K562 (cell line): ENCODE measurements around the gene IGIP. TPM values are rescaled to one million over a fixed set of nuclear protein-coding genes. Genes with fewer than 3 reads are reported as not detected.

Experiments
- ATAC-seq: fragments of 200-7000 bp; cut with Tn5 transposase; 3 replicates; pipeline ENCODE4 v1.9.1; 2020; ENCODE audit warnings: moderate library complexity
- BruUV-seq: library from RNA; stranded (reverse); fragments of 400-500 nt; replicated peaks from 2 replicates; lab custom pipeline; 2021; lab: Mats Ljungman, UMichigan
- CTCF ChIA-PET: fragments of 300-600 bp; formaldehyde crosslinking; extraction: SDS; loops from one replicate; lab custom pipeline; 2021; ENCODE audit warnings: low intra/inter-chr PET ratio; lab: Yijun Ruan, JAX
- POLR2A ChIA-PET: fragments of 300-600, 350-650 bp; sonication (Branson Sonifier 250); formaldehyde crosslinking; extraction: SDS; loops from one replicate; lab custom pipeline; 2021; ENCODE audit warnings: antibody characterized with exemption, inconsistent platforms; lab: Yijun Ruan, JAX
- DNase-seq, 4 experiments: peaks; one replicate each; pipeline versions ENCODE4 v3.0.0 to v3.0.0-alpha.2; 2011 to 2018; ENCODE audit warnings: low spot score in 3 of 4, mixed read lengths in 3 of 4; ENCODE audit errors: extremely low read depth in 1 of 4
- FAIRE-seq: peaks from 2 replicates; lab custom pipeline; 2011; peaks lifted over from hg19 to GRCh38; lab: Jason Lieb, UNC
- H2AFZ ChIP-seq: 2 replicates; pipeline ENCODE4 v1.6.0; 2011; ENCODE audit warnings: low read depth, low read length, control low read depth, inconsistent platforms
- H3K27ac ChIP-seq: fragments of 200-600 bp; 3 replicates; pipeline ENCODE4 v1.8.0; 2011; ENCODE audit warnings: low read depth, mild to moderate bottlenecking, control low read depth, inconsistent platforms, low read length, moderate library complexity, mixed read lengths; ENCODE audit errors: extremely low read depth
- H3K27me3 ChIP-seq, 2 experiments: fragments of 300-600 bp in 1 of 2; 2 replicates in 1 of 2; 3 replicates in 1 of 2; pipeline versions ENCODE4 v1.6.0 to v1.8.0; 2011; ENCODE audit warnings: inconsistent platforms in 2 of 2, low read length in 2 of 2, mild to moderate bottlenecking in 1 of 2, mixed read lengths in 1 of 2, moderate library complexity in 1 of 2; ENCODE audit not compliant: control insufficient read depth in 2 of 2, insufficient read depth in 2 of 2
- H3K36me3 ChIP-seq: fragments of 300-600 bp; 3 replicates; pipeline ENCODE4 v1.8.0; 2011; ENCODE audit warnings: mild to moderate bottlenecking, low read length, inconsistent platforms; ENCODE audit not compliant: control insufficient read depth, insufficient read depth
- H3K4me1 ChIP-seq, 2 experiments: fragments of 200-600 bp in 1 of 2; replicated peaks in 1 of 2; 2 replicates in 1 of 2; 3 replicates in 1 of 2; pipeline versions ENCODE4 v1.5.1 to v1.8.0; 2011; ENCODE audit warnings: inconsistent platforms in 2 of 2, low read length in 2 of 2, mild to moderate bottlenecking in 1 of 2, mixed read lengths in 1 of 2, moderate library complexity in 1 of 2; ENCODE audit not compliant: control insufficient read depth in 2 of 2, insufficient read depth in 2 of 2
- H3K4me2 ChIP-seq: 2 replicates; pipeline ENCODE4 v1.6.1; 2011; ENCODE audit warnings: low read length, control low read depth, inconsistent platforms, mixed read lengths; ENCODE audit not compliant: insufficient read depth
- H3K4me3 ChIP-seq: fragments of 200-600 bp; sonication (generic), shearing (Covaris generic); 2 replicates; pipeline ENCODE4 v1.5.1; 2016; ENCODE audit warnings: control low read depth, inconsistent platforms
- H3K79me2 ChIP-seq: fragments of 200-600 bp; 3 replicates; pipeline ENCODE4 v1.8.0; 2011; ENCODE audit warnings: low read length, inconsistent platforms; ENCODE audit not compliant: control insufficient read depth, insufficient read depth
- H3K9ac ChIP-seq, 2 experiments: 2 replicates each; pipeline versions ENCODE4 v1.6.0 to v1.6.1; 2011; ENCODE audit warnings: low read depth in 2 of 2, low read length in 2 of 2, control low read depth in 1 of 2, inconsistent platforms in 1 of 2, mild to moderate bottlenecking in 1 of 2, mixed read lengths in 1 of 2; ENCODE audit not compliant: insufficient read depth in 1 of 2
- H3K9me1 ChIP-seq: one replicate; pipeline ENCODE4 v1.6.0; 2011; ENCODE audit warnings: inconsistent platforms, mild to moderate bottlenecking, low read length, moderate library complexity; ENCODE audit not compliant: control insufficient read depth, insufficient read depth
- H3K9me3 ChIP-seq: replicated peaks from 2 replicates; pipeline ENCODE4 v1.5.1; 2011; ENCODE audit warnings: low read depth, low read length, inconsistent platforms; ENCODE audit not compliant: control insufficient read depth, insufficient read depth
- H4K20me1 ChIP-seq: replicated peaks from 2 replicates; pipeline ENCODE4 v1.6.1; 2011; ENCODE audit warnings: low read length, inconsistent platforms, mixed read lengths; ENCODE audit not compliant: control insufficient read depth, insufficient read depth
- ILK ChIP-seq: fragments of 450-650 bp; IDR thresholded peaks from 2 replicates; pipeline ENCODE4 v1.6.1; 2016; ENCODE audit warnings: missing genetic modification characterization, low read depth, mild to moderate bottlenecking, missing compliant biosample characterization, moderate library complexity, borderline replicate concordance
- KDM2B ChIP-seq: fragments of 250-450 bp; sonication (Bioruptor Pico); IDR thresholded peaks from 2 replicates; pipeline ENCODE4 v1.8.0; 2021; ENCODE audit warnings: mild to moderate bottlenecking, moderate library complexity
- RAD21 ChIP-seq, 2 experiments: fragments of 250-450 bp in 1 of 2; fragments of 450-650 bp in 1 of 2; sonication (Bioruptor Pico) in 1 of 2; formaldehyde crosslinking in 1 of 2; IDR thresholded peaks in 1 of 2; conservative IDR thresholded peaks in 1 of 2; 2 replicates each; pipeline versions ENCODE4 v1.4.0 to v1.8.0; 2020 to 2022; ENCODE audit warnings: mild to moderate bottlenecking in 2 of 2, moderate library complexity in 1 of 2
- SNIP1 ChIP-seq: fragments of 450-650 bp; IDR thresholded peaks from 2 replicates; pipeline ENCODE4 v1.7.1; 2017; ENCODE audit warnings: low read depth, mild to moderate bottlenecking
- YBX1 ChIP-seq: fragments of 450-650 bp; IDR thresholded peaks from 2 replicates; pipeline ENCODE4 v1.7.1; 2016; ENCODE audit warnings: mild to moderate bottlenecking
- ZNF212 ChIP-seq: fragments of 450-650 bp; formaldehyde crosslinking; IDR thresholded peaks from 2 replicates; pipeline ENCODE4 v1.4.0; 2020; ENCODE audit warnings: mild to moderate bottlenecking
- ZNF76 ChIP-seq: fragments of 250-450 bp; sonication (Bioruptor Pico); IDR thresholded peaks from 2 replicates; pipeline ENCODE4 v1.4.0; 2020; ENCODE audit warnings: mild to moderate bottlenecking, moderate library complexity, borderline replicate concordance
- WGBS: fragments of 100-300 bp; shearing (Covaris generic); methylation state at CpG from one replicate; pipeline ENCODE4 v1.1.6; 2016; ENCODE audit warnings: low coverage, mixed read lengths; ENCODE audit not compliant: insufficient coverage; ENCODE audit errors: missing lambda C conversion rate; 5-methylcytosine and 5-hydroxymethylcytosine counted together
- in situ Hi-C: fragments of 300-500 bp; cut with MboI; formaldehyde crosslinking; loops from 4 replicates; pipeline ENCODE4 v1.15.0; 2018; ENCODE audit warnings: inconsistent platforms, mixed read lengths
- intact Hi-C: fragments of 100-400 bp; cut with micrococcal nuclease; formaldehyde crosslinking; loops from 2 replicates; pipeline ENCODE4 v1.14.2; 2022
- polyA plus RNA-seq, 8 experiments: library from polyadenylated mRNA; depleted of rRNA in 4 of 8; stranded (reverse) in 5 of 8; unstranded in 3 of 8; fragments of >200 nt; fragmentation: Nextera tagmentation in 2 of 8; fragmentation: Illumina TruSeq in 1 of 8; extraction: Ambion mirVana in 2 of 8; extraction: Trizol in 1 of 8; gene quantifications; 2 replicates each; pipeline versions ENCODE4 v1.2.1 to v1.2.3, GENCODE V29; 2011 to 2014; ENCODE audit warnings: inconsistent platforms in 1 of 8, missing spikeins in 1 of 8
- total RNA-seq, 7 experiments: library from RNA; depleted of rRNA in 6 of 7; stranded (reverse); fragments of >200 nt in 6 of 7; fragmentation: Illumina TruSeq in 2 of 7; extraction: Trizol in 2 of 7; gene quantifications; 2 replicates each; pipeline versions ENCODE4 v1.2.1 to v1.2.3, GENCODE V29; 2011 to 2021; ENCODE audit warnings: low replicate concordance in 1 of 7
- TF ChIP-seq, protein P1 (sequence below), 2 experiments: IDR thresholded peaks in 1 of 2; conservative IDR thresholded peaks in 1 of 2; 2 replicates each; pipeline ENCODE4 v1.6.1; 2016; ENCODE audit warnings: low read depth in 2 of 2, mild to moderate bottlenecking in 1 of 2, missing compliant biosample characterization in 1 of 2, missing genetic modification characterization in 1 of 2, moderate library complexity in 1 of 2
- TF ChIP-seq, protein P2 (sequence below): sonication (generic); formaldehyde crosslinking; IDR thresholded peaks from 2 replicates; pipeline ENCODE4 v1.8.0; 2022; ENCODE audit warnings: mild to moderate bottlenecking, missing genetic modification reagents

The IGIP gene
- total and polyA plus RNA-seq, 9 of the 15 experiments (the other 6 are each of a cell fraction or from before 2014, with no cell fraction given) = 0.52 to 1.6 (median 1.2) TPM

DNA sequence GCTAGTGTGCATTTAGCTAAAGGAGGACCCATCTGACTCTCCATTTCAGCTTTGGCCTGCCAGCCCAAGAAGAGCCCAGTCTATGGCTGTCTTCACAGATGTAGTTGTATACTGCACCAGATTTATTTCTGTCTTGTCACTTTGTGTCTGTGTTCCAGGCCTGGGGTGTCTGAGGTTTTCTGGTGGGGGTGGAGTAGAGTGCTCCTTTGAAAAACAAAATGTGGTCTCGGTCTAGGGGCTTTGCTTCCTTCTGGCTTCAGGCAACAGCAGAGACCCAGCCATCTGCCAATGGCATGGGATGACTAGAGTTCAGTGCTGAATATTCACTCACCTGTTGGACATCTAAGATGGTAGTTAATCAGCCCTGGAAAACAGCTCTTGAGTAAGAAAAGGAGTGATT lies 10.9 kb downstream of the IGIP start:
- Histone ChIP-seq H2AFZ (no peak overlapping the region), H3K9ac (no peak overlapping the region), H4K20me1 (no peaks in the 10 kb centered on the region; the same call in 1 of the 2 replicates), H3K27ac (no peak overlapping the region), H3K4me2 (no peak overlapping the region), H3K4me1 (no peaks in the 10 kb centered on the region; a peak in 1 of 5 replicates), H3K27me3 (peaks cover 3 to 10% of the 10 kb centered on the region in 2 experiments; a peak in 3 of 5 replicates), H3K4me3 (no peak overlapping the region), H3K9me3 (no peaks in the 10 kb centered on the region), H3K9me1 (no peaks in the 10 kb centered on the region), H3K36me3 (no peaks in the 10 kb centered on the region), H3K79me2 (no peaks in the 10 kb centered on the region)
- ChIA-PET CTCF (no interaction called here), POLR2A (interaction anchor here (0.8 to 1.3 kb wide), 3 partner anchors 8 to 33 kb away, joined by 3 to 4 read pairs (median 3); no protein-coding TSS in a partner anchor)
- FAIRE-seq (no peak), DNase-seq (no peak), ATAC-seq (no peak)
- no TSS peak for BruUV-seq
- TF ChIP-seq, protein P1, sequence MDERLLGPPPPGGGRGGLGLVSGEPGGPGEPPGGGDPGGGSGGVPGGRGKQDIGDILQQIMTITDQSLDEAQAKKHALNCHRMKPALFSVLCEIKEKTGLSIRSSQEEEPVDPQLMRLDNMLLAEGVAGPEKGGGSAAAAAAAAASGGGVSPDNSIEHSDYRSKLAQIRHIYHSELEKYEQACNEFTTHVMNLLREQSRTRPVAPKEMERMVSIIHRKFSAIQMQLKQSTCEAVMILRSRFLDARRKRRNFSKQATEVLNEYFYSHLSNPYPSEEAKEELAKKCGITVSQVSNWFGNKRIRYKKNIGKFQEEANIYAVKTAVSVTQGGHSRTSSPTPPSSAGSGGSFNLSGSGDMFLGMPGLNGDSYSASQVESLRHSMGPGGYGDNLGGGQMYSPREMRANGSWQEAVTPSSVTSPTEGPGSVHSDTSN (CRISPR knock-in tag; IDR thresholded peaks at IDR 0.05; ENCODE audit: low read depth) = no peak
- TF ChIP-seq, protein P1 (tag; conservative IDR thresholded peaks at IDR 0.05; ENCODE audit: low read depth) = no peak
- TF ChIP-seq ZNF76 (CRISPR knock-in tag) (no peak), RAD21 (CRISPR knock-in tag; conservative IDR thresholded peaks at IDR 0.05 in 1 of 2, IDR thresholded peaks at IDR 0.05 in 1 of 2) (no peak), SNIP1 (no peak), KDM2B (CRISPR knock-in tag) (no peak), ILK (no peak), ZNF212 (CRISPR knock-in tag) (no peak), YBX1 (no peak)
- TF ChIP-seq, protein P2, sequence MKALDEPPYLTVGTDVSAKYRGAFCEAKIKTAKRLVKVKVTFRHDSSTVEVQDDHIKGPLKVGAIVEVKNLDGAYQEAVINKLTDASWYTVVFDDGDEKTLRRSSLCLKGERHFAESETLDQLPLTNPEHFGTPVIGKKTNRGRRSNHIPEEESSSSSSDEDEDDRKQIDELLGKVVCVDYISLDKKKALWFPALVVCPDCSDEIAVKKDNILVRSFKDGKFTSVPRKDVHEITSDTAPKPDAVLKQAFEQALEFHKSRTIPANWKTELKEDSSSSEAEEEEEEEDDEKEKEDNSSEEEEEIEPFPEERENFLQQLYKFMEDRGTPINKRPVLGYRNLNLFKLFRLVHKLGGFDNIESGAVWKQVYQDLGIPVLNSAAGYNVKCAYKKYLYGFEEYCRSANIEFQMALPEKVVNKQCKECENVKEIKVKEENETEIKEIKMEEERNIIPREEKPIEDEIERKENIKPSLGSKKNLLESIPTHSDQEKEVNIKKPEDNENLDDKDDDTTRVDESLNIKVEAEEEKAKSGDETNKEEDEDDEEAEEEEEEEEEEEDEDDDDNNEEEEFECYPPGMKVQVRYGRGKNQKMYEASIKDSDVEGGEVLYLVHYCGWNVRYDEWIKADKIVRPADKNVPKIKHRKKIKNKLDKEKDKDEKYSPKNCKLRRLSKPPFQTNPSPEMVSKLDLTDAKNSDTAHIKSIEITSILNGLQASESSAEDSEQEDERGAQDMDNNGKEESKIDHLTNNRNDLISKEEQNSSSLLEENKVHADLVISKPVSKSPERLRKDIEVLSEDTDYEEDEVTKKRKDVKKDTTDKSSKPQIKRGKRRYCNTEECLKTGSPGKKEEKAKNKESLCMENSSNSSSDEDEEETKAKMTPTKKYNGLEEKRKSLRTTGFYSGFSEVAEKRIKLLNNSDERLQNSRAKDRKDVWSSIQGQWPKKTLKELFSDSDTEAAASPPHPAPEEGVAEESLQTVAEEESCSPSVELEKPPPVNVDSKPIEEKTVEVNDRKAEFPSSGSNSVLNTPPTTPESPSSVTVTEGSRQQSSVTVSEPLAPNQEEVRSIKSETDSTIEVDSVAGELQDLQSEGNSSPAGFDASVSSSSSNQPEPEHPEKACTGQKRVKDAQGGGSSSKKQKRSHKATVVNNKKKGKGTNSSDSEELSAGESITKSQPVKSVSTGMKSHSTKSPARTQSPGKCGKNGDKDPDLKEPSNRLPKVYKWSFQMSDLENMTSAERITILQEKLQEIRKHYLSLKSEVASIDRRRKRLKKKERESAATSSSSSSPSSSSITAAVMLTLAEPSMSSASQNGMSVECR (CRISPR knock-in tag) = no peak
- intact Hi-C loops (no loop called here), in situ Hi-C loops (no loop called here)
- 0% methylated on average over 1 of the region's 1 CpG for WGBS
